GM21390 (cell line): Measurements from ENCODE around the gene AUTS2.

Source experiments
- ATAC-seq: cut with Tn5 transposase; IDR thresholded peaks from one replicate; pipeline ENCODE4 v1.9.1; 2021; ENCODE audit not compliant: unreplicated experiment

The AUTS2 gene

GRCh38 chr7:70600993-70601392 is 1002.7 kb downstream of the AUTS2 start:
- no peak for ATAC-seq

GRCh38 chr7:70602117-70602516 is 1003.8 kb downstream of the AUTS2 start:
- ATAC-seq: no peak

- ATAC-seq: no peak
These were observed 1009.0 kb downstream of the AUTS2 start for GRCh38 chr7:70607281-70607680.

GRCh38 chr7:70607759-70608158 is 1009.5 kb downstream of the AUTS2 start:
- no peak for ATAC-seq

GRCh38 chr7:70608229-70608628 is 1010.0 kb downstream of the AUTS2 start:
- no peak for ATAC-seq

- no peak for ATAC-seq
These were observed 1014.5 kb downstream of the AUTS2 start for GRCh38 chr7:70612811-70613210.

GRCh38 chr7:70614237-70615045 is 1016.2 kb downstream of the AUTS2 start:
- ATAC-seq: no peak

GRCh38 chr7:70615066-70615606 is 1016.9 kb downstream of the AUTS2 start:
- ATAC-seq: no peak

GRCh38 chr7:70616211-70616610 is 1017.9 kb downstream of the AUTS2 start:
- no peak for ATAC-seq

- no peak for ATAC-seq
These were observed 1018.5 kb downstream of the AUTS2 start for GRCh38 chr7:70616821-70617220.

- ATAC-seq: no peak
These were observed 1019.8 kb downstream of the AUTS2 start for GRCh38 chr7:70618020-70618551.

GRCh38 chr7:70619130-70619529 is 1020.9 kb downstream of the AUTS2 start:
- no peak for ATAC-seq

- no peak for ATAC-seq
These were observed 1021.4 kb downstream of the AUTS2 start for GRCh38 chr7:70619659-70620058.

GRCh38 chr7:70620333-70621055 is 1022.2 kb downstream of the AUTS2 start:
- no peak for ATAC-seq

- ATAC-seq: no peak
These were observed 1023.8 kb downstream of the AUTS2 start for GRCh38 chr7:70621954-70622600.

- no peak for ATAC-seq
These were observed 1024.7 kb downstream of the AUTS2 start for GRCh38 chr7:70622936-70623335.

GRCh38 chr7:70624500-70625103 is 1026.3 kb downstream of the AUTS2 start:
- no peak for ATAC-seq

- ATAC-seq: no peak
These were observed 1029.2 kb downstream of the AUTS2 start for GRCh38 chr7:70627461-70627860.

- no peak for ATAC-seq
These were observed 1032.2 kb downstream of the AUTS2 start for GRCh38 chr7:70630440-70630817.

GRCh38 chr7:70630818-70631457 is 1032.7 kb downstream of the AUTS2 start:
- no peak for ATAC-seq
